ENCODE results near the gene PLEKHM3. TPM values are rescaled to one million over a fixed set of nuclear protein-coding genes. Genes with fewer than 3 reads are reported as not detected.
"Not testable (repeated sequence)": the region's sequence is repeated elsewhere in the genome, so short reads cannot be mapped to it uniquely, and the experiment has no call there.

Gene PLEKHM3
- total RNA-seq, 1 donor from 2014 or later = 6.4 TPM

- H3K36me3 Mint-ChIP-seq (ENCODE audit: low read depth) = no peaks in the 10 kb centered on the region
- H3K27me3 Mint-ChIP-seq (ENCODE audit: insufficient read depth) = peaks cover 4% of the 10 kb centered on the region
- no peak overlapping the region for H3K4me3 Mint-ChIP-seq
- DNase-seq (ENCODE audit: low spot score) = no peak
- H3K9me3 Mint-ChIP-seq = no peaks in the 10 kb centered on the region
- no peaks in the 10 kb centered on the region for H3K4me1 Mint-ChIP-seq (ENCODE audit: low read depth)
- intact Hi-C loops (cut with micrococcal nuclease) = no loop called here
- no peak overlapping the region for H3K27ac Mint-ChIP-seq
These were observed 212.0 kb downstream of the PLEKHM3 start for GRCh38 chr2:207813221-207813916.

- Mint-ChIP-seq H3K9me3 (no peaks in the 10 kb centered on the region), H3K36me3 (ENCODE audit: low read depth) (no peaks in the 10 kb centered on the region), H3K27ac (no peak overlapping the region), H3K4me1 (ENCODE audit: low read depth) (peaks cover under 1% of the 10 kb centered on the region), H3K27me3 (ENCODE audit: insufficient read depth) (peaks cover 4% of the 10 kb centered on the region), H3K4me3 (no peak overlapping the region)
- intact Hi-C loops (cut with micrococcal nuclease) = no loop called here
- DNase-seq (ENCODE audit: low spot score) = no peak
These were observed 212.6 kb downstream of the PLEKHM3 start for GRCh38 chr2:207812726-207813080.

GRCh38 chr2:207812058-207812725 lies 213.1 kb downstream of the PLEKHM3 start:
- Mint-ChIP-seq H3K4me3 (no peak overlapping the region), H3K4me1 (ENCODE audit: low read depth) (peaks cover 4% of the 10 kb centered on the region), H3K27me3 (ENCODE audit: insufficient read depth) (peaks cover 6% of the 10 kb centered on the region), H3K9me3 (no peaks in the 10 kb centered on the region), H3K27ac (no peak overlapping the region), H3K36me3 (ENCODE audit: low read depth) (no peaks in the 10 kb centered on the region)
- intact Hi-C loops (cut with micrococcal nuclease) = no loop called here
- no peak for DNase-seq (ENCODE audit: low spot score)

GRCh38 chr2:207811658-207812057 lies 213.7 kb downstream of the PLEKHM3 start:
- H3K36me3 Mint-ChIP-seq (ENCODE audit: low read depth); intact Hi-C loops (cut with micrococcal nuclease); H3K27me3 Mint-ChIP-seq (ENCODE audit: insufficient read depth); DNase-seq (ENCODE audit: low spot score); H3K27ac Mint-ChIP-seq; H3K9me3 Mint-ChIP-seq; H3K4me3 Mint-ChIP-seq; H3K4me1 Mint-ChIP-seq (ENCODE audit: low read depth): not testable (repeated sequence)

GRCh38 chr2:207810200-207810788 lies 215.0 kb downstream of the PLEKHM3 start:
- DNase-seq (ENCODE audit: low spot score) = no peak
- intact Hi-C loops (cut with micrococcal nuclease) = no loop called here
- Mint-ChIP-seq H3K27ac (no peak overlapping the region), H3K9me3 (no peaks in the 10 kb centered on the region), H3K27me3 (ENCODE audit: insufficient read depth) (peaks cover 3% of the 10 kb centered on the region), H3K36me3 (ENCODE audit: low read depth) (no peaks in the 10 kb centered on the region), H3K4me3 (no peak overlapping the region), H3K4me1 (ENCODE audit: low read depth) (peaks cover 4% of the 10 kb centered on the region)

- peaks cover 3% of the 10 kb centered on the region for H3K27me3 Mint-ChIP-seq (ENCODE audit: insufficient read depth)
- H3K4me3 Mint-ChIP-seq = no peak overlapping the region
- intact Hi-C loops (cut with micrococcal nuclease) = no loop called here
- no peak for DNase-seq (ENCODE audit: low spot score)
- H3K36me3 Mint-ChIP-seq (ENCODE audit: low read depth) = no peaks in the 10 kb centered on the region
- H3K27ac Mint-ChIP-seq = no peak overlapping the region
- H3K4me1 Mint-ChIP-seq (ENCODE audit: low read depth) = peaks cover 11% of the 10 kb centered on the region
- H3K9me3 Mint-ChIP-seq = no peaks in the 10 kb centered on the region
These were observed 217.2 kb downstream of the PLEKHM3 start for GRCh38 chr2:207808119-207808518.

GRCh38 chr2:207807516-207807915 lies 217.8 kb downstream of the PLEKHM3 start:
- intact Hi-C loops (cut with micrococcal nuclease) = no loop called here
- H3K27ac Mint-ChIP-seq = no peak overlapping the region
- H3K36me3 Mint-ChIP-seq (ENCODE audit: low read depth) = no peaks in the 10 kb centered on the region
- H3K9me3 Mint-ChIP-seq = no peaks in the 10 kb centered on the region
- H3K4me1 Mint-ChIP-seq (ENCODE audit: low read depth) = peaks cover 11% of the 10 kb centered on the region
- H3K4me3 Mint-ChIP-seq = no peak overlapping the region
- no peak for DNase-seq (ENCODE audit: low spot score)
- peaks cover 3% of the 10 kb centered on the region for H3K27me3 Mint-ChIP-seq (ENCODE audit: insufficient read depth)

- no peak for DNase-seq (ENCODE audit: low spot score)
- Mint-ChIP-seq H3K36me3 (ENCODE audit: low read depth) (no peaks in the 10 kb centered on the region), H3K4me3 (no peak overlapping the region), H3K27me3 (ENCODE audit: insufficient read depth) (peaks cover 3% of the 10 kb centered on the region), H3K9me3 (no peaks in the 10 kb centered on the region), H3K4me1 (ENCODE audit: low read depth) (peaks cover 11% of the 10 kb centered on the region), H3K27ac (no peak overlapping the region)
- intact Hi-C loops (cut with micrococcal nuclease) = no loop called here
These were observed 219.6 kb downstream of the PLEKHM3 start for GRCh38 chr2:207805566-207806226.

- intact Hi-C loops (cut with micrococcal nuclease) = no loop called here
- H3K9me3 Mint-ChIP-seq = no peaks in the 10 kb centered on the region
- H3K4me3 Mint-ChIP-seq = no peak overlapping the region
- peaks cover 11% of the 10 kb centered on the region for H3K4me1 Mint-ChIP-seq (ENCODE audit: low read depth)
- H3K36me3 Mint-ChIP-seq (ENCODE audit: low read depth) = no peaks in the 10 kb centered on the region
- H3K27me3 Mint-ChIP-seq (ENCODE audit: insufficient read depth) = peaks cover 2% of the 10 kb centered on the region
- no peak overlapping the region for H3K27ac Mint-ChIP-seq
- DNase-seq (ENCODE audit: low spot score) = no peak
These were observed 222.7 kb downstream of the PLEKHM3 start for GRCh38 chr2:207802650-207803049.

GRCh38 chr2:207801259-207801658 lies 224.1 kb downstream of the PLEKHM3 start:
- no peak overlapping the region for H3K4me3 Mint-ChIP-seq
- H3K27ac Mint-ChIP-seq = no peak overlapping the region
- no peak for DNase-seq (ENCODE audit: low spot score)
- H3K36me3 Mint-ChIP-seq (ENCODE audit: low read depth) = no peaks in the 10 kb centered on the region
- peaks cover 7% of the 10 kb centered on the region for H3K4me1 Mint-ChIP-seq (ENCODE audit: low read depth)
- H3K27me3 Mint-ChIP-seq (ENCODE audit: insufficient read depth) = no peaks in the 10 kb centered on the region
- intact Hi-C loops (cut with micrococcal nuclease) = no loop called here
- H3K9me3 Mint-ChIP-seq = no peaks in the 10 kb centered on the region

GRCh38 chr2:207796585-207797350 lies 228.6 kb downstream of the PLEKHM3 start:
- no peak overlapping the region for H3K4me3 Mint-ChIP-seq
- H3K4me1 Mint-ChIP-seq (ENCODE audit: low read depth) = no peaks in the 10 kb centered on the region

GRCh38 chr2:207792244-207792785 lies 233.0 kb downstream of the PLEKHM3 start:
- DNase-seq (ENCODE audit: low spot score) = no peak
- Mint-ChIP-seq H3K9me3 (no peaks in the 10 kb centered on the region), H3K4me1 (ENCODE audit: low read depth) (no peaks in the 10 kb centered on the region), H3K36me3 (ENCODE audit: low read depth) (no peaks in the 10 kb centered on the region), H3K27me3 (ENCODE audit: insufficient read depth) (peaks cover 2% of the 10 kb centered on the region), H3K27ac (no peak overlapping the region), H3K4me3 (no peak overlapping the region)
- intact Hi-C loops (cut with micrococcal nuclease) = no loop called here

More at GRCh38 chr2:207796585-207797350, 228.6 kb downstream of the PLEKHM3 start:
- Mint-ChIP-seq H3K36me3 (ENCODE audit: low read depth) (no peaks in the 10 kb centered on the region), H3K9me3 (no peaks in the 10 kb centered on the region), H3K27me3 (ENCODE audit: insufficient read depth) (peaks cover 2% of the 10 kb centered on the region), H3K27ac (no peak overlapping the region)
- DNase-seq (ENCODE audit: low spot score) = no peak
- intact Hi-C loops (cut with micrococcal nuclease) = no loop called here
